ENCODE data around the gene TBC1D22A. TPM values are rescaled to one million over a fixed set of nuclear protein-coding genes. Genes with fewer than 3 reads are reported as not detected.

Gene TBC1D22A
- total RNA-seq, 1 donor: 17.7 TPM

GRCh38 chr22:46861468-46862367 is 99.3 kb downstream of the TBC1D22A start:
- no peaks in the 10 kb centered on the region for H3K9me3 ChIP-seq (ENCODE audit: low read depth, low read length)
- DNase-seq (ENCODE audit: insufficient read length, low spot score, missing footprints): no peak
- no peak overlapping the region for H3K4me2 ChIP-seq (ENCODE audit: insufficient read depth, low read length)
- peaks cover 8% of the 10 kb centered on the region for H3K4me1 ChIP-seq (ENCODE audit: insufficient read depth, low read length)
- no peak overlapping the region for H3K4me3 ChIP-seq (ENCODE audit: insufficient read depth, low read length)
- peaks cover 25% of the 10 kb centered on the region for H4K20me1 ChIP-seq (ENCODE audit: insufficient read depth, low read length)
- peaks cover 37% of the 10 kb centered on the region for H3K79me2 ChIP-seq (ENCODE audit: insufficient read depth, low read length)
- no peak overlapping the region for H2AFZ ChIP-seq (ENCODE audit: low read length)
- peaks cover 5% of the 10 kb centered on the region for H3K36me3 ChIP-seq (ENCODE audit: insufficient read depth, low read length)
- no peak for TF ChIP-seq CTCF (IDR thresholded peaks at IDR 0.05; ENCODE audit: extremely low read depth, low read depth, low read length)
- H3K27me3 ChIP-seq (ENCODE audit: insufficient read depth, low read length): no peaks in the 10 kb centered on the region
- H3K27ac ChIP-seq (ENCODE audit: low read depth, low read length): no peak overlapping the region

- peaks cover 22% of the 10 kb centered on the region for H4K20me1 ChIP-seq (ENCODE audit: insufficient read depth, low read length)
Observed at GRCh38 chr22:46862418-46863324, 100.2 kb downstream of the TBC1D22A start.

GRCh38 chr22:46863794-46864193 is 101.3 kb downstream of the TBC1D22A start:
- H3K79me2 ChIP-seq (ENCODE audit: insufficient read depth, low read length): peaks cover 38% of the 10 kb centered on the region
- TF ChIP-seq CTCF (IDR thresholded peaks at IDR 0.05; ENCODE audit: extremely low read depth, low read depth, low read length): no peak
- H3K4me3 ChIP-seq (ENCODE audit: insufficient read depth, low read length): no peak overlapping the region
- no peak for DNase-seq (ENCODE audit: insufficient read length, low spot score, missing footprints)
- no peak overlapping the region for H3K4me2 ChIP-seq (ENCODE audit: insufficient read depth, low read length)
- peaks cover 5% of the 10 kb centered on the region for H3K36me3 ChIP-seq (ENCODE audit: insufficient read depth, low read length)
- H3K4me1 ChIP-seq (ENCODE audit: insufficient read depth, low read length): peaks cover 16% of the 10 kb centered on the region
- peaks cover 21% of the 10 kb centered on the region for H4K20me1 ChIP-seq (ENCODE audit: insufficient read depth, low read length)
- H3K27me3 ChIP-seq (ENCODE audit: insufficient read depth, low read length): no peaks in the 10 kb centered on the region
- no peak overlapping the region for H2AFZ ChIP-seq (ENCODE audit: low read length)
- H3K27ac ChIP-seq (ENCODE audit: low read depth, low read length): no peak overlapping the region
- no peaks in the 10 kb centered on the region for H3K9me3 ChIP-seq (ENCODE audit: low read depth, low read length)

More at GRCh38 chr22:46862418-46863324, 100.2 kb downstream of the TBC1D22A start:
- Histone ChIP-seq H3K4me1 (ENCODE audit: insufficient read depth, low read length) (peaks cover 16% of the 10 kb centered on the region), H3K4me2 (ENCODE audit: insufficient read depth, low read length) (no peak overlapping the region), H3K27me3 (ENCODE audit: insufficient read depth, low read length) (no peaks in the 10 kb centered on the region), H3K4me3 (ENCODE audit: insufficient read depth, low read length) (no peak overlapping the region), H3K36me3 (ENCODE audit: insufficient read depth, low read length) (peaks cover 5% of the 10 kb centered on the region), H3K9me3 (ENCODE audit: low read depth, low read length) (no peaks in the 10 kb centered on the region), H3K27ac (ENCODE audit: low read depth, low read length) (no peak overlapping the region), H2AFZ (ENCODE audit: low read length) (no peak overlapping the region), H3K79me2 (ENCODE audit: insufficient read depth, low read length) (peaks cover 40% of the 10 kb centered on the region)
- DNase-seq (ENCODE audit: insufficient read length, low spot score, missing footprints): no peak
- no peak for TF ChIP-seq CTCF (IDR thresholded peaks at IDR 0.05; ENCODE audit: extremely low read depth, low read depth, low read length)

All from osteoblast (primary cell).